DOHH2 (cell line): ENCODE data around the gene KCP.

ENCODE experiments used
- H3F3A ChIP-seq: fragments of 200-600 bp; sonication (generic), shearing (Covaris generic); 2 replicates; pipeline ENCODE4 v1.6.0; 2016; ENCODE audit warnings: antibody characterized with exemption, mild to moderate bottlenecking; ENCODE audit not compliant: control insufficient read depth, insufficient read depth
- H3K27ac ChIP-seq: fragments of 200-600 bp; sonication (generic); 2 replicates; pipeline ENCODE4 v1.5.1; 2014; ENCODE audit warnings: low read depth, mild to moderate bottlenecking, low read length, moderate library complexity
- H3K27me3 ChIP-seq: fragments of 200-600 bp; sonication (generic); 2 replicates; pipeline ENCODE4 v1.6.1; 2014; ENCODE audit warnings: mild to moderate bottlenecking, low read length, mixed read lengths; ENCODE audit not compliant: control insufficient read depth
- H3K36me3 ChIP-seq: fragments of 200-600 bp; sonication (generic); 2 replicates; pipeline ENCODE4 v1.6.1; 2014; ENCODE audit warnings: mild to moderate bottlenecking, low read length, moderate library complexity, mixed read lengths; ENCODE audit not compliant: control insufficient read depth
- H3K4me1 ChIP-seq: fragments of 200-600 bp; sonication (generic); 2 replicates; pipeline ENCODE4 v1.6.1; 2014; ENCODE audit warnings: mild to moderate bottlenecking, low read length, mixed read lengths; ENCODE audit not compliant: control insufficient read depth
- H3K4me2 ChIP-seq: fragments of 200-600 bp; sonication (generic); 2 replicates; pipeline ENCODE4 v1.6.0; 2014; ENCODE audit warnings: mild to moderate bottlenecking, low read length, moderate library complexity
- H3K4me3 ChIP-seq: fragments of 200-600 bp; sonication (generic); 2 replicates; pipeline ENCODE4 v1.5.1; 2014; ENCODE audit warnings: mild to moderate bottlenecking, low read length, mixed read lengths
- H3K79me2 ChIP-seq: fragments of 200-600 bp; sonication (generic); 2 replicates; pipeline ENCODE4 v1.6.1; 2014; ENCODE audit warnings: mild to moderate bottlenecking, low read length, mixed read lengths; ENCODE audit not compliant: control insufficient read depth
- H3K9me2 ChIP-seq: fragments of 200-600 bp; sonication (generic); replicated peaks from 2 replicates; pipeline ENCODE4 v1.6.1; 2014; ENCODE audit warnings: mild to moderate bottlenecking, low read length, mixed read lengths; ENCODE audit not compliant: control insufficient read depth
- H3K9me3 ChIP-seq: fragments of 200-600 bp; sonication (generic); 2 replicates; pipeline ENCODE4 v1.6.1; 2014; ENCODE audit warnings: antibody characterized with exemption, low read length, mixed read lengths; ENCODE audit not compliant: control insufficient read depth, insufficient read depth
- H4K20me1 ChIP-seq: fragments of 200-600 bp; sonication (generic); 2 replicates; pipeline ENCODE4 v1.6.0; 2014; ENCODE audit warnings: low read depth, mild to moderate bottlenecking, antibody characterized with exemption, low read length, moderate library complexity; ENCODE audit not compliant: control insufficient read depth, insufficient read depth
- TF ChIP-seq, protein P1 (sequence below): fragments of 200-600 bp; sonication (generic); IDR thresholded peaks from one replicate; pipeline ENCODE4 v1.5.1; 2014; ENCODE audit warnings: antibody characterized with exemption, mild to moderate bottlenecking, low read depth, low read length; ENCODE audit not compliant: poor library complexity, severe bottlenecking

Gene KCP

DNA sequence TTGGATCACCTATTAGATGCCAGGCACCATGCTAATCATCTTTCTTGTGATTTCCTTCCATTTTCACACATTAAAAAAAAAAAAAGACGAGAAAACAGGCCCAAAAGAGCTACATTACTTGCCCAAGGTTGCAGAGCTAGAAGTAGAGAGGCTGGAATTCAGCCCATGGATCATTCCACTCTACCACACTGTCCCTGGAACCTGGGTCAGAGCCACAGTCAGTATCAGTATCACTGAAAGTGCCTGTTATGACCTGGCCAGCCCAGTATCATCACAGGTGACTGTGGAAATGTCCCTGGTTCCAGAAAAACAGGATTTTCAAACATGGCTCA, 83.6 kb downstream of the KCP start:
- no peak overlapping the region for H3K27ac ChIP-seq

More for the DNA sequence above, 83.6 kb downstream of the KCP start:
- TF ChIP-seq, protein P1, sequence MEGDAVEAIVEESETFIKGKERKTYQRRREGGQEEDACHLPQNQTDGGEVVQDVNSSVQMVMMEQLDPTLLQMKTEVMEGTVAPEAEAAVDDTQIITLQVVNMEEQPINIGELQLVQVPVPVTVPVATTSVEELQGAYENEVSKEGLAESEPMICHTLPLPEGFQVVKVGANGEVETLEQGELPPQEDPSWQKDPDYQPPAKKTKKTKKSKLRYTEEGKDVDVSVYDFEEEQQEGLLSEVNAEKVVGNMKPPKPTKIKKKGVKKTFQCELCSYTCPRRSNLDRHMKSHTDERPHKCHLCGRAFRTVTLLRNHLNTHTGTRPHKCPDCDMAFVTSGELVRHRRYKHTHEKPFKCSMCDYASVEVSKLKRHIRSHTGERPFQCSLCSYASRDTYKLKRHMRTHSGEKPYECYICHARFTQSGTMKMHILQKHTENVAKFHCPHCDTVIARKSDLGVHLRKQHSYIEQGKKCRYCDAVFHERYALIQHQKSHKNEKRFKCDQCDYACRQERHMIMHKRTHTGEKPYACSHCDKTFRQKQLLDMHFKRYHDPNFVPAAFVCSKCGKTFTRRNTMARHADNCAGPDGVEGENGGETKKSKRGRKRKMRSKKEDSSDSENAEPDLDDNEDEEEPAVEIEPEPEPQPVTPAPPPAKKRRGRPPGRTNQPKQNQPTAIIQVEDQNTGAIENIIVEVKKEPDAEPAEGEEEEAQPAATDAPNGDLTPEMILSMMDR = no peak
- H3K4me2 ChIP-seq = no peak overlapping the region
- H3F3A ChIP-seq = no peaks in the 10 kb centered on the region
- no peaks in the 10 kb centered on the region for H3K9me3 ChIP-seq
- H3K36me3 ChIP-seq = no peaks in the 10 kb centered on the region
- peaks cover 24% of the 10 kb centered on the region for H3K4me1 ChIP-seq
- H3K79me2 ChIP-seq = no peaks in the 10 kb centered on the region
- no peaks in the 10 kb centered on the region for H3K9me2 ChIP-seq
- H3K27me3 ChIP-seq = peaks cover 23% of the 10 kb centered on the region
- no peaks in the 10 kb centered on the region for H4K20me1 ChIP-seq
- H3K4me3 ChIP-seq = no peak overlapping the region
